GM21786 (cell line): ENCODE results near the gene TPRA1.

ENCODE experiments used
- ATAC-seq: cut with Tn5 transposase; IDR thresholded peaks from one replicate; pipeline ENCODE4 v1.9.1; 2021; ENCODE audit not compliant: unreplicated experiment

Gene TPRA1

GRCh38 chr3:127566833-127567232 is 23.7 kb downstream of the TPRA1 start:
- ATAC-seq, result no peak

- ATAC-seq, result no peak
Observed at GRCh38 chr3:127565711-127566110, 24.8 kb downstream of the TPRA1 start.

GRCh38 chr3:127560051-127560787 is 30.3 kb downstream of the TPRA1 start:
- ATAC-seq, result no peak

GRCh38 chr3:127556565-127556964 is 34.0 kb downstream of the TPRA1 start:
- no peak for ATAC-seq

DNA sequence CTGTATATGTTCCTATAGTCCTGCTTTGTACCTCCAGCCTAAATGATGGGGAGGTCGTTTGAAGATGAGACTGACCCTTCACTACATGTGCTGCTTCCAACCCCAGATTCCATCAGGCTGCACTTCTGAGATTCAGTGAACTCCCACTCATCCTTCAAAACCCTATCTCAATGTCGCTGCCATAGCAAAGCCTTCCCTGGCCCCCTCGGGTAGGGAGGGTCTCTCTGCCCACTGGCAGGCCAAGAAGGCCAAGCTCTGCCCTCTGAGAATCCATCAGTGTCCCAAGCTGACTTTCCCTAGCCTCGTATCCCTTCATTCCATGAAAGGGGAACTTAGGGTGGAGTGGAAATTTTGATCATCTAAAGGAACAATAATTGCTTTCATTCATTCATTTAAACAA is 35.4 kb downstream of the TPRA1 start:
- no peak for ATAC-seq

DNA sequence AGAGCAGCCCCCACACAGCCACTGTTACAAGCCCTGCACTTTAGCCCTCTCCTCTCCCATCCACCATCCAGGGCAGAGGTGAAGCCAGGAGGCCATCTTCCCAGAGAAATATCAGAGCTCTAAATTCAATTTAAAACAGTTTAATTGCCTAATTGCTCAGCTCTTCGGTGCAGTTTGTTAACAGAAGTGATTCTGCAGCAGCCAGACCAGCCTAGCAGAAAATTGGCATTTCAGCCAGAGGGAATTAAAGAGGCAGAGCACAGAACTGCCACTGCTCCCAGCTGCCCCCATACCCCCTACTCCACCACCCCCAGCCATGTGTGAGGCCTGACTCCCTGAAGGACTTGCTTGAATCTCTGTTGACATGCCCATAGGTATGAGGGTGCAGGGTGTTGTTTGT is 38.5 kb downstream of the TPRA1 start:
- no peak for ATAC-seq

- no peak for ATAC-seq
Observed at GRCh38 chr3:127551178-127551577, 39.4 kb downstream of the TPRA1 start.

DNA sequence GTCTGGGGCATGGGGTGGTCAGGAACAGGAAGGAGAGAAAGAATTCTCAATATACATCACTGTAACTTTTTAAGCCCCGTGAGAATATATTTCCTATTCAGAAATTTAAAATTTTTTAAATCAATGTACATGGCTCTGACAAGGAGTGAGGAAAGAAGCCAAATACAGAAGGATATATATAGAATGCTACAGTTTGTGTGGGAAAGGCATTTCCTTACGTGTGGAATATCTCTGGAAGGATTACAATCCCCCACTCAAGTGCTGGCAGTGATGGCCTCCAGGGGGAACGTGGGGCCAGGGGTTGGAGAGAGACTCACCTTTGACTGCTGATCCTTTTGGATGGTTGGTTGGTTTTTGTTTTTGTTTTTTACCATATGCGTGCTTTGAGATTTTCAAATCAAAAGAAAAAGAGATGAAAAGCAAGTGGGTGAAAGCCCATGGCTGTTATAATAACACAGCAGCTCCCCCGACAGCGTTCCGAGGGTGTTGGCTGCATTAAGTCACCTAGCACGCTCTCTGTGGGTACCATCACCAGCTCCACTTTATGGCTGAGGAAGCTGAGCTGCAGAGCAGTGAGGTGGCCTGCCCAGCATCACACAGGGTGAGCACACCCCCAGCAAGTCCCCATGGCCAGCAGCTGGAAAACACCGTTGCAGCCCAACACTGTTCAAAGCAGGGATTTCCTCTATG is 39.9 kb downstream of the TPRA1 start:
- ATAC-seq, result no peak

DNA sequence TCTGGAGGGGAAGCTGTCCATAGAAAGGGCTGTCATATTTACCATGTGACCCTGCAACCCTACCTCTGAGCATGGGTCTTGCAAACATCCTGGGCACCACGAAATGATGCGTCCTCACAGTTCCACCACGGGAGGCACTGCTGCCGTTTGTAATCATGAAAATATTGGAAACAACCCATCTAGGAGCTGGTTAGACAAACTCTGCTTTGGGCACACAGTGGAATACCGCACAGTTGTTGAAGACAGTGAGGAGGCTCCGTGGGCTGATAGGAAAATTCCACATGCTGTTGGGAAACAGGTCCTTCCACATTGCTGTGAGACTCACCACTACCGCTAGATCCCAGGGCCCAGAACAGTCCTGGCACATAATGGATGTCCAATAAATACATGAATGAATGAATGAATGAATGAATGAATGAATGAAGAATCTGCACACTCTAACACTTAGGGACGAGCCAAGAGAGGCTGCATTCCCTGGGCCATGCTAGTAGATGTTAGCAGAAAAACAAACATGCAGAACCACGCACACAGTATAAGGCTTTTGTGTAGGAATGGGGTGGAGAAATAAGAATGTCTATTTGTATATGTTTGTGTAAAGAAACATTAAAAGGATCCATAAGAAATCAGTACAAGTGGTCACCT is 40.6 kb downstream of the TPRA1 start:
- ATAC-seq, result no peak

- ATAC-seq, result peak; percentile 66
Observed at GRCh38 chr3:127547761-127548605, 42.5 kb downstream of the TPRA1 start.

DNA sequence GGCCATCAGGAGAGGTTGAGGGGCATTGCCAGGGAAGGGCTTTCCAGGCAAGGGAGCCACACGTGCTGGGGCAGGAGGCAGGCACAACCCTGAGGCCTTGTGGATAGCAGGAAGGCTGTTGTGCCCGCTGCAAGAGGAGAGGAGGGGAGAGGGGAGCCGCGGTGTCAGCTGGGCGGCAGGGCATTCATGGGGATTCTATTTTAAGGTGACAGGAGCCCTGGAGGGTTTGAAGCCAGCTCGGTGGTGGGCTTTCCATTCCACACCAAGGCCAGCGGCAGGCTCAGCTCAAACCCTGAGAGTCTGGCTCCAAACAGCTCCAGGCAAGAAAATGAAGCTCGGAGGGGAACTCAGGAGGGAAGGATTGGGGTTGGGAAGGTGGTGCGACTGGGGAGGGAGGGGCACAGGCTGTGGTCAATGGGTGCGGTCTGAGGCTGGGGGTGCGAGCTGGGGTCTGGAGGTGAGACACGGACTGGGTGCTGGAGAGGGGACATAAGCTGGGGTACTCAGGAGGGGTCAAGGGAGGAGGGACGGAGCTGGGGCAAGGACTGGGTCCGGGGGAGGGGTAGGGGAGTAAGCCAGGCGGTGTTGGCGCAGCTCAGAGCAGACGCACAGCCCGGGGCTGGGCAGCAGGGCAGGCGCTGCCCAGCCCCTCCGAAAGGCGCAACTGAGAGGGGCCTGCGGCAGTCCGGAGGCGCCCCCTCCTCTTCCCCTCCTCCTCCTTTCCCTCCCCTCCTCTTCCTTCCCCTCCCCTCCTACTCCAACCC is 43.4 kb downstream of the TPRA1 start:
- no peak for ATAC-seq

- no peak for ATAC-seq
Observed at GRCh38 chr3:127546554-127546953, 44.0 kb downstream of the TPRA1 start.

DNA sequence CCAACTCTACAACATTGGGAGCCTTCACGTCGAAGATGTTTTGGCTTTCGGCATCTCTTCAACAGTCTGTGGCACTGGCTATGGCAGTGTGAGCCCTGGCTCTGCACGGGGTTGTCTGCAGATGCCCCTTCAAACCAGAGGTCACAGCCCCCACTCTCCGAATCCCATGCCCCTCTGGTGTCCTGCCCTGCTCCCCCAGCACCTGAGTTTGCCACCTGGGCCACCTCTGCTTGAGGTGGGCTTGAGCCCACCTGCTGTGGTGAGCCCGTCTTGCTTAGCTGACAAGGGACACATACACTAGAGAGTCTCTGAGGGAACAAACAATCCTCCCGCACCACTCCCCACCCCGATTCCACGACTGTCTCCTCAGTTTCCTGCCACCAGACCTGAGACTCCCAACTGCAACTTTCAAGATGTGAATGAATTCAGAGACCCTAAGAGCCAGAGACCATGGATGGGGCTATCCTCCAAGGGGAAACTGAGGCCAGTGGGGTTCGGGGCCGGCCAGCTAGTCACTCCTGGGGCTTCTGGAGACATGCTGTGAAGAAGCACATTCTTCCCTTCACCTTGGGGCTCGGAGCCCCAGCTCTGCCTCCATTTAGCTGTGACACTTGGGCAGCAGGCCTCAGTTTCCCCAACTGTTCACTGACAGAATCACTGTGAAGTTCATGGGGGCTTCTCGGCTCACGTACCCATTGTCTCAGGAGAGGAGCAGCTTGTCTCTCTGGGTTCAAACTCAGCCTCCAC is 44.6 kb downstream of the TPRA1 start:
- no peak for ATAC-seq

GRCh38 chr3:127545216-127545615 is 45.3 kb downstream of the TPRA1 start:
- no peak for ATAC-seq

DNA sequence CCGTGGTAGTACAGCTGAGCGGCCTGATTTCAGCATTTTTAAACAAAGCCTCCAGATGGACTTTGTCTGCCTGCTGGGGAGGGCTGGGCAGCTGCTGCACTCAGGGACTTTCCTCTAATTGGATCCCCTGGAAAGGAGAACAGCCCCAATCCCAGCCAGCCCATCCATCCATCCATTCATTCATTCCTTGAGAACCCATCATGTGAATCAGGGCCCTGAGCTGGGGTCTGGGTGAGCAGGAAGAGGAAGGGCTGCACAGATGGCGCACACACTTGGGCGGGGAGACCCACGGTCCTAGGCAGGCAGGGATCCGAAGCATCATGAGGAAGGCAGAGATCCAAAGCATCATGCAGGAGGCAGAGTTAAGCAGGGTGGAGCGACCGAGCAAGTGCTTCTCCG is 45.7 kb downstream of the TPRA1 start:
- no peak for ATAC-seq

DNA sequence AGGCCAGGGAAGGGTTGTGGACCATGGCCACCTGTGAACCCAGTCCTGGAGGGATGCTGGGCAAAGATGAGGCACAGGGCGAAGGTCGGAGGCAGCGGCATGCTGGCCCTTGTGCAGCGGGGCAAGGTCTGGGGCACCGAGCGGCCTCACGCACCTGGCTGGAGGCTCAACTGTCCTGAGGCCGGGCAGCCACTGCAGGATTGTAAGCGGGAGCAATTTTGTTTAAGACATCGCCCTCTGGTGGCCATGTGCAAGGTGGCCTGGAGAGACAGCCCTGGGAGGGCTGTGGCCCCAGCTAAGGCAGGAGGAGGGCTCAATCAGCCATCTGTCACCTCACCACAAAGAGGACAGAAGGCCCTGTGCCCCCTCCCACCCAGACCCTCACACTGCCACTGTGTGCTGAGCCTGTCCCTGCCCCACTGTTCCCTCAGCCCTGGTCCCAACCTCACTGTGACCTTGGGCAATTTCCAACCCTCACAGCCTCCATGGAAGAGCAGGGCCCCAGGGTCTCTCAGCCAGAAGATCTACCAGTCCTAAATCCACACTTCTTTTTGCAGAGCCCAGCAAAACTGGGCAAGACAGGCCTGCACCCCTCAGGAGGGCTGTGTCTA is 46.2 kb downstream of the TPRA1 start:
- ATAC-seq, result peak; percentile 65

GRCh38 chr3:127543441-127543840 is 47.1 kb downstream of the TPRA1 start:
- ATAC-seq, result no peak

DNA sequence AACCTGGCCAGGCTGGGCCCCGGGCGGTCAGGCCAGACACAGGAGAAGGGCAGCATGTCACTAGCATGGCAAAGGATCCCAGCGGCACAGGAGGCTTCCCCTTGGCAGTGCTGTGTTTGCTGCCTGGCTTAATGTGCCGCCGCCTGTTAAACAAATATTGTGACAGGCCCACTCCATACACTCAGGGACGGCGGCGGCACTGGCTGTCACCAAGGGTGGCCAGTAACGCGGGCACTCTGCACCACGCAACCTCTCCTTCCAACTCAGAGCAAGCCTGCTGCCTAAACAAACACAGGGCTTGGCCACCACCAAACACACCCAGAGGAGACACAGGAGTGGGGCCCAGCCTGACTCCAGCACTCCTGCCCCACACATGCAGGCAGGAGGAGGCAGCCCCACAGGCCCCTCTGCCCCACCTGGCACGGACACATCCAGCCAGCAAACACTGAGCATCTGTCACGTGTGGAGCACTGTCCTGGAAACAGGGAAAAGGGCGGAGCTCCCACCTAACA is 48.0 kb downstream of the TPRA1 start:
- ATAC-seq, result no peak

GRCh38 chr3:127541320-127541719 is 49.2 kb downstream of the TPRA1 start:
- no peak for ATAC-seq
